NCI-H446 (cell line): Measurements from ENCODE around the gene RMC1.
"Not testable (repeated sequence)": the region's sequence is repeated elsewhere in the genome, so short reads cannot be mapped to it uniquely, and the experiment has no call there.

ENCODE experiments used
- DNase-seq, 2 experiments: peaks; one replicate each; lab custom pipeline; 2025; lab: John Stamatoyannopoulos, UW

Gene RMC1

GRCh38 chr18:23503038-23503962 lies at the start of gene RMC1:
Gene RMC1 (plus strand): TSS chr18:23503511. CDS start chr18:23503619, 108 bp downstream.
- peak; percentile 81 to 94 for DNase-seq

GRCh38 chr18:23453680-23454058 lies 49.6 kb upstream of the RMC1 start:
- no peak for DNase-seq

DNA sequence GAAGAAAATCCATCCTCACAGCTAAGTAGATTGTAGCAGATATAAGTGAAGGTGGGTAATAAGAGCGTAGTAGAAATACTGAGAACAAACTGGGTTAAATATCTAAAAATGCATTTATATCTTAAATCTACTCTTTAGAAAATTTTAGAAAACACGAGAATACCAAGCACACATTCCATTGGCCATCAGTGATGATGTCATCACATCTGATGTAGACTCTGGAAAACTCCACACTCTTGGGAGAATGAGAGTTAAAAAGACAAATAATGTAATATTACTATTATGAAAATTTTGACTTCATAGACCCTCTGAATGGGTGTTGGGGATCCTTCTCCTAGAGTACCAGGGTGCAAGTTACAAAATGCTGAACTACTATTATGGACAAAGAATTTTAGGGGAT lies 46.5 kb upstream of the RMC1 start:
- no peak for DNase-seq

DNA sequence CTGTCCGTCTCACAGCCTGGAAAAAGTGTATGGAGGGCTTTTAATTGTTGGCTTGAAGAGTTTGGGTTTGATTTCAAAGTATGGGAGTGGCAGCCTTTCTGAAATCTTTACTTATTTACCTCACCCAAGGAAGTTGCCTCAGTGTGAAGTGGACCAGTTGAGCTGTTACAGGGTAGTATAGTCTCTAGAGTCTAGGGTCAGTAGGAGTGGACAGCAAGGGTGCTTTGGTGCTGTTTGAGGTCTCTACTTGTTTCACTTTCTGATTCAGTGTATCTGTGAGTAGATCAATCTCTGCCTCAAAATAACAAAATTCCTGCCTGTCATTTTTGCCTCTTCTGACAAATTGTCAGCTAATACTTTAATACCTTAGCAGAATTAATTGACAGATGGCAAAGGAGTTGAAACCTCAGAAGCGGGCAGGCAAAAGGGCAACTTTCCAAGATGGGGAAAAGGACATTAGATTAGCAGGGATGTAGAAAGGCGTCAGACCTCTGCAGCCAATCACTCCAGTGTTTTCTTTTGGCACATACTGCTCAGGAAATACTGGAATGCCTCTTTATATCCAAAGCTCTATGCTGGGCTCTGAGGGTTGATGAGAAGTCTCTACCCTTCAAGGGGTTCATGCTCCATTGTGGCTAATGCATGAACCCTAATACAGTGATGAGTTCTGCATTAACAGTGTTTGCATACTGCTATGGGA lies 44.3 kb upstream of the RMC1 start:
- DNase-seq = peak in 1 of 2 experiments; percentile 16

DNA sequence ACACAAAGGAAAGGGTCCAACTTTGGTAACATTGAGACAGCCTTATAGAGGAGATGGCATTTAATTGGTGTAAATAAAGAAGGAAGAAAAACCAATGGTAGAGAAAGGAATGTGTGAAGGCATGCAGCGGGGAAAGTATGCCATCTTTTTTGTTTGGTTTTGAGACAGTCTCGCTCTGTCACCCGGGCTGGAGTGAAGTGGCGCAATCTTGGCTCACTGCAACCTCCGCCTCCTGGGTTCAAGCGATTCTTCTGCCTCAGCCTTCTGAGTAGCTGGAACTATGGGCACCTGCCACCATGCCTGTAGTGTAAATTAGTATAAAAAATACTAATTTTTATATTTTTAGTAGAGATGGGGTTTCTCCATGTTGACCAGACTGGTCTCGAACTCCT lies 43.8 kb upstream of the RMC1 start:
- no peak for DNase-seq

- no peak for DNase-seq
Observed at GRCh38 chr18:23460285-23461273, 42.7 kb upstream of the RMC1 start.

DNA sequence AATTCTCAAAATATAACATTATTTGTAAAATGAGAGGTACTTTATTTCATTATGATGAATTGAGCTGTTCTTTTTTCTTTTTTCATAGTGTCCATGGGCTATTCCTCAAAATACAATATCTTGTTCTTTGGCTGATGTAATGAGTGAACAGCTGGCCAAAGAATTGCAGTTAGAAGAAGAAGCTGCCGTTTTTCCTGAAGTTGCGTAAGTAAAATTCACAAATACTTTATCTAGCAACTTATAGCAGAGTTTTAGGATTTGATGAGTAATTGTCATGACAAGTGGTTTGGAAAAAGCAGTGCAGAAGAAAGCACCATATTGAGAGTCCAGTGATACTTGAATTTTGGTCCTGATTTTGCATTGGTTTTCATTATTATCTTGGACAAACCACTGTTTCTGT lies 40.4 kb upstream of the RMC1 start:
- DNase-seq = no peak

DNA sequence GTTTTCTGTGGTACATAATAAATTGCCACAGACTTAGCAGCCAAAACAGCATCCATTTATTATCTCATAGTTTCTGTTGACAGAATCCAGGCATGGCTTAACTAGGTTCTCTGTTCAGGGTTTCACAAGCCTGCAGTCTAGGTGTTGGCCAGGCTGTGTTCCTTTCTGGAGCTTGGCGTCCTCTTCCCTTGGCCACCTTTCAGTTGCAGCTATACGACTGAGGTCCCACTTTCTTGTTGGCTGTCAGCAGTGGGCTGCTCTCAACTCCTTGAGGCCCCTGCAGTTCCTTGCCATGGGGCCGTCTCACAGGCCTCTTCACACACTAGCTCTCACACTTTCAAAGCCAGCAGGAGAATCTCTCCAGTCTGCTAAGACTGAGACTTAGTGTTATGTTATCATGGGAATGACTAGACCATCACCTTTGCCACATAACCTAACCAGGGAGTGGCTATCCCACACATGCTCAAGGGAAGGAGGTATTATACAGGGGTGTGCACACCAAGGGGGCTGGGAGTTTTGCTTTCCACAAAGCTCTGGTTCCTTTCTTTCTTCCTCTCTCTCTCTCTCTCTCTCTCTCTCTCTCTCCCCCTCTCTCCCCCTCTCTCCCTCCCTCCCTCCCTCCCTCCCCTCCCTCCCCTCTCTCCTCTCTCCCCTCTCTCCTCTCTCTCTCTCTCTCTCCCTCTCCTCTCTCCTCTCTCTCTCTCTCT lies 34.4 kb upstream of the RMC1 start:
- no peak for DNase-seq

- no peak for DNase-seq
Observed at GRCh38 chr18:23470620-23471387, 32.5 kb upstream of the RMC1 start.

GRCh38 chr18:23471486-23471885 lies 31.8 kb upstream of the RMC1 start:
- no peak for DNase-seq

GRCh38 chr18:23479829-23480505 lies 23.3 kb upstream of the RMC1 start:
- no peak for DNase-seq

- DNase-seq = peak in 1 of 2 experiments; percentile 28
Observed at GRCh38 chr18:23484561-23485182, 18.6 kb upstream of the RMC1 start.

DNA sequence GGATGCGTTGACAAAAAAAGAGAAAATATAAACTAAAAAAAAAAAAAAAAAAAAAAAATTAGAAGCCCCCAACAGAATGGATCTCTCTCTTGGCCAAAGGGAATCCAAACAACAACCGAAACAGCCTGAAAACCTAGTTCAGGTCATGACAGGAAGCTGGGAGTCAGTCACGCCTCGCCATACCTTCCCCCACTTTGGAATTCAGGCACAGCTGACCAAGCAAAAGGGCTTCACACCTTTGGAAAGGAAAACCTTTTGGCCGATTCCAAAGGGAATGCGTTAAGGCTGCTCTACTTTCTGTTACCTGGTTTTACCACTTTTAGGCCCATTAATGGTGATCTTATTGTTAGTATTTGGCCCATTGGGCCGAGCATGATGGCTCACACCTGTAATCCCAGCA lies 17.9 kb upstream of the RMC1 start:
- no peak for DNase-seq

DNA sequence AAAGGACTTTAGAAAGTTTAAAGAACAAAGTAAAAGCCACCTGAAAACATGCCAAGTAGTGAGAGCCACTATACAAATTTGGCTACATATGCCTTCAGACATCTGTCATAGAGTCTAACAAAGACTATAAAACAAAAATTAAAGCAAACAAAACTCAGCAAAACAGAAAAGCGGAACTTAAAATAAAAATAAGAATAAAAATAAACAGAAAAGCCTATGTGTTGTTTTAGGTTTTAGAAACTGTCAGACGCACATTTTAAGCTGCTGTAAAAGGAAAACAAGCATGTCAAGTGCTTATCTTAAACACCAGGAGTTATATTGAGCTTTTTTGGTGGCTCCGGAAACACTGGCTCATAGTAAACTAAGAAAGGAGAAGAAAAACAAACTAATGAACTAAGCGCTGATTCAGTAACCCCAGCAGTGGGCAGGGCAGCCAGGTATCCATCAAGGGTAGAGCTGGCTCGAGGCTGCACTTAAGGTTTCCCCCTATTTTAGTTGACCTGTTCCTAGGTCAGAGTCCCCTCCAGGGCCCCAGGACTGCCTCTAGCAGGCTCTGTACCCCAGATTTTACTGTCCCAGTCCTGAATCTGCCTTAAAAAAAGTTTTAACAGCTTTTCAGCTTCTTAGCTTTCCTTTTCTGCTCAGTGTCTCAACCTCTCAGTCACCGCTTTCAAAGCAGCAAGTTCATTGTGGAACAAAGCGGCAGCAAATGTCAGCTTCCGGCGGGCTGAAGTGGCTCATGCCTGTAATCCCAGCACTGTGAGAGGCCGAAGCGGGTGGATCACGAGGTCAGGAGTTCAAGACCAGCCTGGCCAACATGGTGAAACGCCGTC lies 15.4 kb upstream of the RMC1 start:
- DNase-seq = no peak

DNA sequence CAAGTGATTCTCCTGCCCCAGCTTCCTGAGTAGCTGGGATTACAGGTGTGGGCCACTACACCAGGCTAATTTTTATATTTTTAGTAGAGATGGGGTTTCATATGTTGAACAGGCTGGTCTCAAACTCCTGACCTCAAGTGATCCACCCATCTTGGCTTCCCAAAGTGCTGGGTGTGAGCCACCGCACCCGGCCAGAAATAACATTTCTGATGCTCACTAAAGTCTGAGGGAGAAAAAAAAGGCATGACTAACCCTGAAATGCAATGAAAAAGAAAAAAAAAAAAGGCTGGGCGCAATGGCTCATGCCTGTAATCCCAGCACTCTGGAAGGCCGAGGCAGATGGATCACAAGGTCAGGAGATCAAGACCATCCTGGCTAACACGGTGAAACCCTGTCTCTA lies 13.7 kb upstream of the RMC1 start:
- DNase-seq = not testable (repeated sequence)

- no peak for DNase-seq
Observed at GRCh38 chr18:23493654-23494053, 9.7 kb upstream of the RMC1 start.

GRCh38 chr18:23494992-23495391 lies 8.3 kb upstream of the RMC1 start:
- DNase-seq = no peak

- no peak for DNase-seq
Observed at GRCh38 chr18:23495723-23496440, 7.4 kb upstream of the RMC1 start.
